ENCODE results near the gene SMPD3.

SMPD3 gene

GRCh38 chr16:68378436-68379415, 69.6 kb downstream of the SMPD3 start:
- Mint-ChIP-seq H3K4me3 (no peak overlapping the region), H3K4me1 (no peaks in the 10 kb centered on the region), H3K9me3 (no peaks in the 10 kb centered on the region), H3K36me3 (no peaks in the 10 kb centered on the region), H3K27ac (no peak overlapping the region)
- DNase-seq (ENCODE audit: low spot score in 2 of 2) (no peak), ATAC-seq (no peak)

DNA sequence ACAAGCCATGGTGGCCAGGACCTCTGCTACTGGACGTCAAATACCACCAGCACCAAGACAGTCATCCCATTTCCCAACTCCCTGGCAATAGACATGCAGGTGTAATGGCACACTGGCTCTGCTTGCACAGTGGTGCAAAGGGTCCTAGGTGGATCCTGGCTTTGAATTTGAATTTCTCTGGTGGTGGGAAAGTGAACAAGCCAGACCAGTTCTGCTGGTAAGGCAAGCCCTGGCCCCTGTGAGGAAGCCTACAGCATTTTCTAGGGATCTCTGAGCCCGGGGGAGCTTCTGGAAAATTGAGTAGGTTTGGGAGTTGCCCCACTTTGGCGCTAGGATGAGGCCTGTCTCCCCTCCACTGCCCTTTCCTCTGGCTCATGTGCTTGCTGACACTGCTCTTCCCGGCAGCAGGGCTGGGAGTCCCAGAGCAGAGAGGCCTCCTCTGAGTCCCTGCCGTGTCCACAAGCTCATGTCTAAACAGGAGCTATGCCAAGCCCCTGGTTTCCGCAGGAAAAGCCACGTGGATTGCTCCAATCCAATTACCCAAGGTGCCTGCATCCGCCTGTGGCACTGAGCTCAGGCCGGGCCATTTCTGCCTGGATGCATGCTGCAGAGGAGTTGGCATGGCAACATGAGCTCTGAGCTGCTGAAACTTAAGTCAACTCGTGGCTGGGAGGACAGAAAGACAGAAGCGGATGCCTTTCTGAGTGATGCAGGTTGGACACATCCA, 70.5 kb downstream of the SMPD3 start:
- no peaks in the 10 kb centered on the region for H3K9me3 Mint-ChIP-seq
- ATAC-seq (no peak), DNase-seq (ENCODE audit: low spot score in 2 of 2) (no peak)
- H3K27ac Mint-ChIP-seq: no peak overlapping the region
- no peak overlapping the region for H3K4me3 Mint-ChIP-seq
- no peaks in the 10 kb centered on the region for H3K36me3 Mint-ChIP-seq
- H3K4me1 Mint-ChIP-seq: no peaks in the 10 kb centered on the region

GRCh38 chr16:68377221-68377620, 71.1 kb downstream of the SMPD3 start:
- DNase-seq (ENCODE audit: low spot score in 2 of 2) (no peak), ATAC-seq (no peak)
- H3K4me1 Mint-ChIP-seq: no peaks in the 10 kb centered on the region
- H3K27ac Mint-ChIP-seq: no peak overlapping the region
- no peak overlapping the region for H3K4me3 Mint-ChIP-seq
- no peaks in the 10 kb centered on the region for H3K36me3 Mint-ChIP-seq
- H3K9me3 Mint-ChIP-seq: no peaks in the 10 kb centered on the region

GRCh38 chr16:68376590-68376989, 71.7 kb downstream of the SMPD3 start:
- H3K27ac Mint-ChIP-seq: no peak overlapping the region
- ATAC-seq (no peak), DNase-seq (ENCODE audit: low spot score in 2 of 2) (no peak)
- H3K9me3 Mint-ChIP-seq: no peaks in the 10 kb centered on the region
- H3K4me1 Mint-ChIP-seq: peaks cover 4% of the 10 kb centered on the region
- H3K36me3 Mint-ChIP-seq: no peaks in the 10 kb centered on the region
- no peak overlapping the region for H3K4me3 Mint-ChIP-seq

GRCh38 chr16:68375801-68376536, 72.3 kb downstream of the SMPD3 start:
- Mint-ChIP-seq H3K36me3 (no peaks in the 10 kb centered on the region), H3K4me3 (no peak overlapping the region), H3K4me1 (peaks cover 6% of the 10 kb centered on the region), H3K27ac (no peak overlapping the region), H3K9me3 (no peaks in the 10 kb centered on the region)
- ATAC-seq (no peak), DNase-seq (ENCODE audit: low spot score in 2 of 2) (no peak)

DNA sequence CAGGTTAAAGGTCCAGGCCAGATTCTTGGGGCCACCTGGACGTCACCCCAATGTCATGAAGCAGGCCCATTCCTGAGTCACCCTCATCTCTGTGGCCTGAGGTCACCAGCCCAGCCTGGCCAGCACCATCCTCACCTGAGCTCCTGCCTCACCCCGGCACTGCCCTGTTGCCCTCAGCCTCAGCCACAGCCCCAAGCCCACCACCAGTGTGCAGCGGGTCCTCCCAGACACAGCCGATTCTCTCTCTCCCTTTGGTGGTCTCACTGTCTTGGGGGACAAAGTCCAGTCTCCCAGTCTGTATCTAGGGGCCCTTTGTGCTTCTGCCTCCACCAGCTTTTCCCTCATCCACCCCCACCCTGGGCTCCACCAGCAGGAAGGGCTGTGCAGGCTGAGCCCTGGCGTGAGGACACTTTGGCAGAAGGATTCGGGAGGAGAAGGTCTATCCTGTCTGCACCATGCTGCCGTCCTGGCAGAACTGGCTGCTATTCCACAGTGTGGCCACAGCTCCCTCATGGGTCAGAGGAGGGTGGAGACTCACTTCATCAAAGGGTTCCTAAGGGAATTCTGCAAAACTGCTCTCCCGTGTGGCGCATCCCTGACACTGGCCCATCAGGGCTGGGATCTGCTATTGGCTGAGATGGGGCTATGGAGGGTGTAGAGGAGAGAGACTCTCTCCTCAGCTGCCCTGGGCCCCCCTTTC, 73.2 kb downstream of the SMPD3 start:
- H3K4me3 Mint-ChIP-seq: no peak overlapping the region
- H3K9me3 Mint-ChIP-seq: no peaks in the 10 kb centered on the region
- DNase-seq (ENCODE audit: low spot score in 2 of 2): no peak
- peaks cover 15% of the 10 kb centered on the region for H3K4me1 Mint-ChIP-seq
- peak overlapping the region; percentile 79 for H3K27ac Mint-ChIP-seq
- no peak for ATAC-seq
- H3K36me3 Mint-ChIP-seq: no peaks in the 10 kb centered on the region

DNA sequence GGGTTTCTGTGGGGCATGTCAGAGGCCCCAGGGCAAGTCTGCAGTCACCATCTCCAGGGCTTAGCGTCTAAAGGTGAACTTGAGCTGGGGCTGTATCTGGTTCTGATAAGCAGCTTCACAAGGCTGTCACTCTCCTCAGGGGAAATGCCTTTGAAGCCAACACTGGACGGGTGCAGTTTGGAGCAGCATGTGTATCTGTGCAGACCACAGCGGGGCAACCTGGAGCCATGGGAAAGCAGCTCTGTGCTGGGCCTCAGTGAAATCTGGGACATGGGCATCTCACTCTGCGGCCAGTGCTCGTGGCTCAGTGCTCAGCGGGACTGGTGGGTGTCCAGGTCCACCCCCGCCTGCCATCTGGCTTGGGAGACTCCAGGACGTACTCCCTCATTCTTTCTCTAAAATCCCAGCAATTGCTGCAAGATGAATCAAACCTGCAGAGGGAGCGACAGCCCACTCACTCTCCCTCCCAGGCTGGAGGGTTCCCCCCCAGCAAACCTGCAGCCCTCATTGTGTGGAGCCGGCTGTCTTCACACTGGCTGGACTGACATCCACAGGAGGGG, 74.0 kb downstream of the SMPD3 start:
- no peak for ATAC-seq
- no peaks in the 10 kb centered on the region for H3K36me3 Mint-ChIP-seq

DNA sequence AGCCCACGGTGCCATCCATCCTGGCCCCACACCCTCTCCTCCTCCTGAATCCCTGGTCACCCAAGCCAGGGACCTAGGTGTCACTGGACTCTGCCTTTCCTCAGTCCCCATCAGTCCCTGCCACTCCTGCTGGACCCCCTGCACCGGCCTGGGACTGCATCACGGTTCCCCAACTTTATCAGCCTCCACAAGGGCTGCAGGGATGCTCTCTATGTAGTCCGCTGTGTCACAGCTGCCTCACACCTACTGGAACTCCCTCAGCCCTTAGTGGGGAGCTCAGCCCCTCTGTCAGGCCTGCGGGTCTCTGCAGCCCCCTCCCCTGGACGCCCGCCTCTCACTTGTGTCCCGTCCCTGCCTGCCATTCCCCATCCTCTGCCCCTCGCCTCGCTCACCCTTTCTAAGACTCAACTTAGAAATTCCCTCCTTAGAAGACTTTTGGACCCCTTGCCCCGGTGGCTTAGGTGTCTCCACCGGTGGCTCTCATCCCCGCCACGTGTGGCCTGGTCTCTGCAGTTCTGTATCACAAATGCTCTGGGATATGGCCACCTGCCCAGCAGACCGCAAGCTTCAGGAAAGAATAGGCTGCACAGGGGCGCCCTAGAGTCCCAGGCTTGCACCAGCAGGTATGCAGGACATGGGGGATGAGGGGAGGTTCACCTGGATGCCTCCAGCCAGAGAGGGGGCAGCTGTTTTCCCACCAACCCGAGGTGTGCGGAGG, 74.6 kb downstream of the SMPD3 start:
- DNase-seq (ENCODE audit: low spot score in 2 of 2) (no peak), ATAC-seq (no peak)
- Mint-ChIP-seq H3K9me3 (no peaks in the 10 kb centered on the region), H3K36me3 (no peaks in the 10 kb centered on the region), H3K27ac (no peak overlapping the region), H3K4me3 (no peak overlapping the region), H3K4me1 (peaks cover 29% of the 10 kb centered on the region)

More for the DNA sequence above, 74.0 kb downstream of the SMPD3 start:
- H3K4me1 Mint-ChIP-seq: peaks cover 22% of the 10 kb centered on the region
- DNase-seq (ENCODE audit: low spot score in 2 of 2): no peak
- no peak overlapping the region for H3K4me3 Mint-ChIP-seq
- H3K27ac Mint-ChIP-seq: no peak overlapping the region
- H3K9me3 Mint-ChIP-seq: no peaks in the 10 kb centered on the region

- Mint-ChIP-seq H3K36me3 (no peaks in the 10 kb centered on the region), H3K4me1 (peaks cover 38% of the 10 kb centered on the region), H3K4me3 (no peak overlapping the region), H3K9me3 (no peaks in the 10 kb centered on the region), H3K27ac (no peak overlapping the region)
- no peak for ATAC-seq
- no peak for DNase-seq (ENCODE audit: low spot score in 2 of 2)
Measured at GRCh38 chr16:68372806-68373205, 75.5 kb downstream of the SMPD3 start.

- H3K27ac Mint-ChIP-seq: no peak overlapping the region
- H3K36me3 Mint-ChIP-seq: no peaks in the 10 kb centered on the region
- H3K4me3 Mint-ChIP-seq: no peak overlapping the region
Measured at GRCh38 chr16:68372381-68372720, 76.0 kb downstream of the SMPD3 start.

GRCh38 chr16:68371706-68372380, 76.5 kb downstream of the SMPD3 start:
- H3K9me3 Mint-ChIP-seq: no peaks in the 10 kb centered on the region
- ATAC-seq (no peak), DNase-seq (ENCODE audit: low spot score in 2 of 2) (no peak)
- no peak overlapping the region for H3K27ac Mint-ChIP-seq
- peaks cover 46% of the 10 kb centered on the region for H3K4me1 Mint-ChIP-seq
- H3K4me3 Mint-ChIP-seq: no peak overlapping the region
- no peaks in the 10 kb centered on the region for H3K36me3 Mint-ChIP-seq

More at GRCh38 chr16:68372381-68372720, 76.0 kb downstream of the SMPD3 start:
- H3K4me1 Mint-ChIP-seq: peaks cover 42% of the 10 kb centered on the region
- ATAC-seq (no peak), DNase-seq (ENCODE audit: low spot score in 2 of 2) (no peak)
- H3K9me3 Mint-ChIP-seq: no peaks in the 10 kb centered on the region

GRCh38 chr16:68371276-68371651, 77.0 kb downstream of the SMPD3 start:
- peak overlapping the region; percentile 34 for H3K4me3 Mint-ChIP-seq
- no peak overlapping the region for H3K27ac Mint-ChIP-seq
- H3K4me1 Mint-ChIP-seq: peaks cover 48% of the 10 kb centered on the region
- ATAC-seq (no peak), DNase-seq (ENCODE audit: low spot score in 2 of 2) (no peak)
- H3K36me3 Mint-ChIP-seq: no peaks in the 10 kb centered on the region
- no peaks in the 10 kb centered on the region for H3K9me3 Mint-ChIP-seq

- ATAC-seq: peak; percentile 41
Measured at GRCh38 chr16:68370581-68371275, 77.6 kb downstream of the SMPD3 start.

More at GRCh38 chr16:68370581-68371275, 77.6 kb downstream of the SMPD3 start:
- no peak for DNase-seq (ENCODE audit: low spot score in 2 of 2)
- Mint-ChIP-seq H3K36me3 (no peaks in the 10 kb centered on the region), H3K4me1 (peaks cover 54% of the 10 kb centered on the region), H3K4me3 (peak overlapping the region; percentile 34), H3K27ac (no peak overlapping the region), H3K9me3 (no peaks in the 10 kb centered on the region)
